GM21576 (cell line): ENCODE results near the gene OR52A5.

Experiments used
- ATAC-seq: cut with Tn5 transposase; IDR thresholded peaks from one replicate; pipeline ENCODE4 v1.9.1; 2021; ENCODE audit warnings: mild to moderate bottlenecking, moderate library complexity; ENCODE audit not compliant: unreplicated experiment

OR52A5 gene

DNA sequence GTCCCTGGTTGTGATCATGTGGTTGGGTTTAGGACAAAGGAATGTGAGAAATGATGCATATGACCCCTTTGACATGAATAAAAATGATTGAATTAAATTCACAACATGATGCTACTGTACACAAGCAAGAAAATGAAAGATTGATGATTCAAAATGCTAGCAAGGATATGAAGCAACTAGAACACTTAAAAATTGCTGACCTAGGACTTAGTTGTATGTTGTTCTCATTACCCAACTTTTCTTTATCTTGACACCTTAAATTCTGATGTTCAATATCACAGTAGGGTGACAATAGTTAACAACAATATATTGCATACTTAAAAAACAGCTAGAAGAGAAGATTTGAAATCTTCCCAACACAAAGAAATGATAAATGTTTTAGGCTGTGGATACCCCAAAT is 20.6 kb downstream of the OR52A5 start:
- ATAC-seq, result no peak

- ATAC-seq, result no peak
Measured at GRCh38 chr11:5115339-5115738, 22.8 kb downstream of the OR52A5 start.

- ATAC-seq, result no peak
Measured at GRCh38 chr11:5107285-5107684, 30.9 kb downstream of the OR52A5 start.

- no peak for ATAC-seq
Measured at GRCh38 chr11:5103066-5103465, 35.1 kb downstream of the OR52A5 start.

DNA sequence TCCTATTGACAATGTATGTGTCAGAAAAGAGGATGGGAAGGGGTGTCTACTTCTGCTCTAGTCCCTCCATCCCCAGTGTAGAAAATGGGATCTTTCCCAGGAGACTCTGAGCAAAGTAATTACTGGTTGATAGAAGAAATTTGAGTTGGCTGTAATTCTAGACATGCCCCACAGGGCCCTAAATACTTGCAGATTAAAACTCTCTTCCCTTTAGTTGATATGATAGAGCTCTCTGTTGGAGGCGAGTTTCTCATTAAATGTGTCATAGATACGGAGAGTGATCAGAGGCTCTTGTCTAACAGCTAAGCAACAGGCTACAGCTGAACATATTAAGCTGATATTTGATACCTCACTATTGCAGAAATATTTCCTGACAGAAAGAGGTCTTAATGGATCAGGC is 35.9 kb downstream of the OR52A5 start:
- no peak for ATAC-seq

DNA sequence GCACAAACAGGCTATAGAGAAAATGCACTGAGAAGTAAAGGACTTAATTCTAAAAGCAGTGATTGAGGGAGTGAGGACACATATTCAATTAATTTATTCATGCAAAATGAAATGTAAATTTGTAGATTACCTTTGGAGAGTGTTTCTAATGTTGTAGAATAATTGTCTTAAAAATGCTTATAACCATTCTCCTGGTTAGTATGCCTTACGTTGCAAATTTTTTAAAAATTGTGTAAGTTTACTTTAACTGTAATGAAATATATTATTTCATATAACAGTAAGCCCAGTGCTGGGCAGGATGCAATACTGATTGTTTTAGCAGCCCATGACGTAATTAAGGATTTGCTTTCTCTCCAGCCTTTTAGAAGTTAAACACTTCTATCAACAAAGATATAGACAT is 42.1 kb downstream of the OR52A5 start:
- ATAC-seq, result no peak

DNA sequence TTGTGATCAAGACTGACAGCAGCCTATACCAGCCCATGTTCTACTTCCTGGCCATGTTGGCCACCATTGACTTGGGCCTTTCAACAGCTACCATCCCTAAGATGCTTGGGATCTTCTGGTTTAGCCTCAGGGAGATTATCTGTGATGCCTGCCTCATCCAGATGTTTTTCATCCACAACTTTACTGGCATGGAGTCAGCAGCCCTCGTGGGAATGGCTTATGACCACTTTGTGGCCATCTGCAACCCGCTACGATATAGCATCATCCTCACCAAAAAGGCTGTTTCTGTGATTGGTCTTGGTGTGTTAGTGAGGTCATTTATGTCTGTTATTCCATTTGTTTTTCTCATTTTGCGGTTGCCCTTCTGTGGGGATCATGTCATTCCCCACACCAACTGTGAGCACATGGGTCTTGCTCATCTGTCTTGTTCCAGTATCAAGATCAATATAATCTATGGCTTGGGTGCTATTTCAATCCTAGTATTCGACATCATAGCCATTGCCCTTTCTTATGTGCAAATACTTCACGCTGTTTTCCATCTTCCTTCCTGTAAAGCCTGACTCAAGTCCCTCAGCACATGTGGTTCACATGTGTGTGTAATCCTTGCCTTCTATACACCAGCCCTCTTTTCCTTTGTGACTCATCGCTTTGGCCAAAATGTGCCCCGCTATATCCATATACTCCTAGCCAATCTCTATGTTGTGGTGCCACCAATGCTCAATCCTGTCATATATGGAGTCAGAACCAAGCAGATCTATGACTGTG is 45.2 kb downstream of the OR52A5 start:
- ATAC-seq, result no peak

DNA sequence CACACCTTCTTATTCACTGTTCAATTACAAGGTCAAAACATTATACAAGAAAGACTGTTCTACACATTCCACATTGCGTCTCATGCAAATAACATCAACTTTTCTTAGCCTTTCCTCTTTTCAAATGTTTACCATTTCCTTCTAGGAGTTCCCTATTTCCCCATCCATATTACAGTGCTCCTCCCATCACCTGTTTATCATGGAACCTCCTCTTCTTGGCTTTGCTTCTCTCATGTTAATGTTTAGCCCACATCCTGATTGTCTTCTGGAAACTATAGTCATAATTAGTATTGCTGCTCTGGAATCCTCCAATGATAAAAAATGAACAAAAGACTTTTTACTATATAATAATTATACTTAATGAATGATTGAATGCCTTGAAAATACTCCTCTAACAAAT is 47.5 kb downstream of the OR52A5 start:
- no peak for ATAC-seq

DNA sequence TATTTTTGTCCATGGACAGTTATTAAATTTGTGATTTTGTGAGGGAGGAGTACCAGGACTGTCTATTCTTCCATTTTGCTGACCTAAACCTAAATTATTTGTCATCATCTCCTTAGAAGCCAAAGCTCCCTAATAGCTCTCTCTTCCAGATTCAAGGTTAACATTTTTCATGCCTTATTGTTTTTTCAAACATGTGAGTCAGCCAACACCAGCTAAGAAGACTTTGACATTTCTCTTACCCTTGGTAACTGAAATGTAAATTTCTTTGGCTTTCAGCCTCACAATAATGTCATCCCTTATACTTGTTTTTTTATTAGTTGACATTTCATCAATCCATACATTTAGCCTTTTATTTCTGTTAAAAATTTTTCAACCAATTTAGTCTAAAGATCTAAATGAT is 49.6 kb downstream of the OR52A5 start:
- ATAC-seq, result no peak

GRCh38 chr11:5083602-5084001 is 54.6 kb downstream of the OR52A5 start:
- no peak for ATAC-seq

DNA sequence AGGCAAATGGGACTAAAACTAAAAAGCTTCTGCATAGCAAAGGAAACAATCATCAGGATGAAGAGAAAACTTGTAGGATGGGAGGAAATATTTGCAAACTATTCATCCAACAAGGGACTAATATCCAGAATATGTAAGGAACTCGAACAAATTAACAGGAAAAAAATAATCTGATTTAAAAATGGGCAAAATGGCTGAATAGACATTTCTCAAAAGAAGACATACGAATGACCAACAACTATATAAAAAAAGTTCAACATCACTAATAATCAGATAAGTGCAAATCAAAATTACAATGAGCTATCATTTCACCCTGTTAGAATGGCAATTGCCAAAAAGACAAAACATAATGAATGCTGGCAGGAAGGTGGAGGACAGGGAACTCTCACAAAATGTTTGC is 56.8 kb downstream of the OR52A5 start:
- ATAC-seq, result no peak
